HFFc6 (cell line): ENCODE measurements around the gene G6PC3. TPM values are rescaled to one million over a fixed set of nuclear protein-coding genes. Genes with fewer than 3 reads are reported as not detected.

Experiments used
- DNase-seq: peaks from one replicate; pipeline ENCODE4 v3.0.0-alpha.2; 2018
- H3K27ac Mint-ChIP-seq: 2 replicates; pipeline ENCODE4 v1.8.0; 2020; ENCODE audit warnings: mild to moderate bottlenecking, mixed read lengths
- H3K27me3 Mint-ChIP-seq: 2 replicates; pipeline ENCODE4 v1.8.0; 2021; ENCODE audit warnings: mild to moderate bottlenecking, moderate library complexity, mixed read lengths; ENCODE audit not compliant: insufficient read depth
- H3K36me3 Mint-ChIP-seq: 2 replicates; pipeline ENCODE4 v1.8.0; 2021; ENCODE audit warnings: low read depth, mixed read lengths
- H3K4me1 Mint-ChIP-seq: 2 replicates; pipeline ENCODE4 v1.8.0; 2020; ENCODE audit warnings: low read depth, mixed read lengths
- H3K4me3 Mint-ChIP-seq: 2 replicates; pipeline ENCODE4 v1.8.0; 2020; ENCODE audit warnings: mild to moderate bottlenecking, moderate library complexity, mixed read lengths
- H3K9me3 Mint-ChIP-seq: 2 replicates; pipeline ENCODE4 v1.8.0; 2020; ENCODE audit warnings: mild to moderate bottlenecking, mixed read lengths
- total RNA-seq, 6 experiments: library from RNA; stranded (reverse); fragmentation: NEBNext Ultra II Directional; extraction: Animal tissue kit (Norgen Biotek cat#: 25700); gene quantifications; 2 replicates in 1 of 6; 3 replicates in 5 of 6; pipeline ENCODE4 v1.2.3, GENCODE V29; 2021
- TF ChIP-seq, protein P1 (sequence below): fragments of 200-600 bp; sonication (generic); IDR thresholded peaks from 2 replicates; pipeline ENCODE4 v1.5.0; 2021; ENCODE audit warnings: antibody characterized with exemption, mild to moderate bottlenecking

Gene G6PC3
- total RNA-seq, 6 experiments from 2014 or later = 96.6 to 123 (median 113) TPM

DNA sequence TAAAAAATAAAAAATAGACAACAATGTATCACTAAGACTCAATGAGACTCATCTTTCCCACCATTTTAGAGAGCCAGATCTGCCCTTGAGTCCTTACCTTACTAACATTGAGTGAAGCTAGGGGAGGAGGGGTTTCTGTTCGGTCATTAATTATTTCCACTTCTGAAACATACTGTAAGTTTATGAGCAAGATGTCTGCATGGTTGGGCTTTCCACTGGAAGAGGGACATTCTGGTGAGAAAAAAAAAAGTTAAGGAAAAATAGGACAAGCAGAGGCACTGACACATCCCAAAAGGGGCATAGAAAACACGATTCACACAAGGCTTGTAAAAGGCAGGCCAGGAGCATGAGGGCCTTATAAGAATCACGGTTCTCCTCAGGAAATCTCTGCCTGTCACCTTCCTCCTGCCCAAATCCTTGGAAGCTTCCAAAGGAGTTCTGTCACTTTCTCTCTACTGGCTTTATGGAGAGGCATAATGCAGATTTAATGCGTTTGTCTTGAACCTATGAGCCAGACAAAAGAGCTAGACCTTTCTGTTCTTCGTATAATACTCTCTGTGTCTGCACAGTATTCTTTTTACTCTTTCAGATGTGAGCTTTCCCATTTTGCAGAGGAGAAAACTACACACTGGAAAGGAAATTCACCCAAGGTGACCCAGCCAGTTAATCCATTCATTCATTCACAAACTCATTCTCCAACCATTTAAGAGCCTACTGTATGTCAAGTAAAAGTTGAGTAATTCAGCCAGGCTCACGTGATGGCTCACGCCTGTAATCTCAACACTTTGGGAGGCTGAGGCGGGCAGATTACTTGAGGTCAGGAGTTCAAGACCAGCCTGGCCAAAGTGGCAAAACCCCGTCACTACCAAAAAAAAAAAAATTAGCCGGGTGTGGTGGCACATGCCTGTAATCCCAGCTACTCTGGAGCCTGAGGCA lies 6.6 kb upstream of the G6PC3 start:
- DNase-seq = no peak
- TF ChIP-seq, protein P1, sequence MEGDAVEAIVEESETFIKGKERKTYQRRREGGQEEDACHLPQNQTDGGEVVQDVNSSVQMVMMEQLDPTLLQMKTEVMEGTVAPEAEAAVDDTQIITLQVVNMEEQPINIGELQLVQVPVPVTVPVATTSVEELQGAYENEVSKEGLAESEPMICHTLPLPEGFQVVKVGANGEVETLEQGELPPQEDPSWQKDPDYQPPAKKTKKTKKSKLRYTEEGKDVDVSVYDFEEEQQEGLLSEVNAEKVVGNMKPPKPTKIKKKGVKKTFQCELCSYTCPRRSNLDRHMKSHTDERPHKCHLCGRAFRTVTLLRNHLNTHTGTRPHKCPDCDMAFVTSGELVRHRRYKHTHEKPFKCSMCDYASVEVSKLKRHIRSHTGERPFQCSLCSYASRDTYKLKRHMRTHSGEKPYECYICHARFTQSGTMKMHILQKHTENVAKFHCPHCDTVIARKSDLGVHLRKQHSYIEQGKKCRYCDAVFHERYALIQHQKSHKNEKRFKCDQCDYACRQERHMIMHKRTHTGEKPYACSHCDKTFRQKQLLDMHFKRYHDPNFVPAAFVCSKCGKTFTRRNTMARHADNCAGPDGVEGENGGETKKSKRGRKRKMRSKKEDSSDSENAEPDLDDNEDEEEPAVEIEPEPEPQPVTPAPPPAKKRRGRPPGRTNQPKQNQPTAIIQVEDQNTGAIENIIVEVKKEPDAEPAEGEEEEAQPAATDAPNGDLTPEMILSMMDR = no peak
- H3K27ac Mint-ChIP-seq = peak overlapping the region; percentile 59
- peaks cover 44% of the 10 kb centered on the region for H3K36me3 Mint-ChIP-seq
- H3K4me1 Mint-ChIP-seq = peaks cover 54% of the 10 kb centered on the region
- peak overlapping the region; percentile 50 for H3K4me3 Mint-ChIP-seq
- no peaks in the 10 kb centered on the region for H3K9me3 Mint-ChIP-seq
- no peaks in the 10 kb centered on the region; the same call in none of the 2 replicates for H3K27me3 Mint-ChIP-seq

DNA sequence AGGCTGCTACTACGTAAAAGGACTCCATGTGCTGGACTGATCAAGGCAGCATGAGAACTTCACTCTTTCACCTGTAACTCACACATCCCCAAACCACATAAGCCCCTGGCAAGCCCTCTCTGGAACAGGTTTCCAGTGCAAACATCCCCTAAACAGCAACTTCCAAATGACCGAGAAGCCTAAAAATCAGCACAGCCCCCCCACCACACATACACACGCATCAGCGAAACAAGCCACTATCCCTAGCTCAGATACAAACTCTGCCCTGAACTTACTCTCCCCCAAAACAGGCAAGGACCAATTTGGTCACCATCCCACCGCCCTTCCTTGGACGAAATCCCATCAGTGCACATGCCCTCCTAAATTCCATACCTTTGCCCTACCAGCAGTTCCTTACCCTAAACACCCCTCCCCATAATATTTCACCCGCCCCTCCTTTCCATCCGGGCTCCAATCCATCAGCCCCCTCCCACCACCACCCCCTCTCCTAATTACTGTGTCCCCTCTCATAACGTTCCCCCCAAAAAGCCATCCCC lies 4.8 kb upstream of the G6PC3 start:
- H3K36me3 Mint-ChIP-seq = peaks cover 37% of the 10 kb centered on the region

DNA sequence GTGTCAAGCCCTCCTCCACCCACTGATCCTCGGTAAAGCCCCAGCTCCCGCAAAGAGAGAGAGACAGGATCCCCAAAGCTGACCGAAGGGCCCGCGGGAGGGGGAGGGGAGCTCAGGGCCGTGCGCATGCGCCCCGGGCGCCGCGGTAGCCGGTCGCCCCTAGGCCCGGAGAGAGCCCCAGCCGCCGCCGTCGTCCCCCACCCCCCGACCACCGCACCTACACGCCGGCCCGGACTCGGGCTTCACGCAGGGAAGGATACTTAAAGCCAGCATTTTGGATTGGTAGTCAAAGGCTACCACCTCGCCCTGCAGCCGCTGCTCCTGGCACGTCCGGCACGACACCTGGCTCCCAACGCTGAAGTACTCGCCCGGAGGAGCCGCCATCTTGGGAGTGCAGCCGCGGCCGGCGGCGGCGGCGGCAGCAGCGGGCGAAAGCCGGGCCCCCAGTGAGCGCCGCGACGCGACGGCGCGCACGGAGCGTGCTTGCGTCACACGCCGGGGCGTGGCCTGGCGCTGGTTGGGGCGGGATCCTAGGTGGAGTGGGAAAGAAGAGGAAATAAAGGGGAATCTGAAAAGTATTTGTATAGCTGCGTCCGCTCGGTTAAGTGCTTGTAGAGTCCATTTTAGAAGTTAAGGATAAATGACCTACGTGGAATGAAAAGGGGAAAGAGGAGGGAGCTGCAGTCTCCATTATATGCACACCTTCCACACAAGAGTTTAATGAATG lies 4.2 kb upstream of the G6PC3 start, which contains the start of gene LSM12:
TSS of gene LSM12 (minus strand) at position 468 of the 727 bp plus-strand sequence. CDS start at position 384, 84 bp downstream.
- H3K4me1 Mint-ChIP-seq = peaks cover 49% of the 10 kb centered on the region
- TF ChIP-seq, protein P1 = no peak
- DNase-seq = peak; percentile 83
- H3K36me3 Mint-ChIP-seq = peaks cover 34% of the 10 kb centered on the region
- H3K27me3 Mint-ChIP-seq = no peaks in the 10 kb centered on the region; the same call in none of the 2 replicates
- H3K9me3 Mint-ChIP-seq = no peaks in the 10 kb centered on the region
- peak within 1 kb of the TSS; percentile 93 for H3K27ac Mint-ChIP-seq
- H3K4me3 Mint-ChIP-seq = peak within 1 kb of the TSS; percentile 97

More for the DNA sequence above, 4.8 kb upstream of the G6PC3 start:
- Mint-ChIP-seq H3K4me1 (peaks cover 55% of the 10 kb centered on the region), H3K4me3 (peak overlapping the region; percentile 97), H3K27me3 (no peaks in the 10 kb centered on the region; the same call in none of the 2 replicates), H3K9me3 (no peaks in the 10 kb centered on the region), H3K27ac (peak overlapping the region; percentile 93)
- DNase-seq = no peak
- TF ChIP-seq, protein P1 = no peak

DNA sequence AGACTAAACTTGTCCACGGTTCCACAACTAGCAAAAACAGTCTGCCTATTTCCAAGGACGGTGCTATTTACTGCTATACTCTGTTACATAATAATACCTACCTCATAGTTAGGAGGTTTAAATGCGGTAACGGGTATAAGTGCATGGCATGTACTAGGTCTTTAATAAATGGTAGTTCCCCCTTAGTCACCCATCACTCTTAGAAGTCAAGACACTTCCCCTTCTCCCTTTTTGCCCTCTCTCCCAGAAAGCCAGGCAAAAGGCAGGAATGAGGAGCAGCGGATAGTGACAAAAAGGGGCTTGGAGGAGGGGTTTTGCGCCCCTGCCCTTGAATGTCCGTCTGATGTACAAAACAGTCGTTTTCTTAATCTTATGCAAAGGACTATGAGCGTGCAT lies 3.0 kb upstream of the G6PC3 start:
- Mint-ChIP-seq H3K27me3 (no peaks in the 10 kb centered on the region; the same call in none of the 2 replicates), H3K4me3 (no peak overlapping the region), H3K36me3 (peaks cover 30% of the 10 kb centered on the region), H3K4me1 (peaks cover 46% of the 10 kb centered on the region), H3K27ac (peak overlapping the region; percentile 93), H3K9me3 (no peaks in the 10 kb centered on the region)
- TF ChIP-seq, protein P1 = no peak
- DNase-seq = no peak

DNA sequence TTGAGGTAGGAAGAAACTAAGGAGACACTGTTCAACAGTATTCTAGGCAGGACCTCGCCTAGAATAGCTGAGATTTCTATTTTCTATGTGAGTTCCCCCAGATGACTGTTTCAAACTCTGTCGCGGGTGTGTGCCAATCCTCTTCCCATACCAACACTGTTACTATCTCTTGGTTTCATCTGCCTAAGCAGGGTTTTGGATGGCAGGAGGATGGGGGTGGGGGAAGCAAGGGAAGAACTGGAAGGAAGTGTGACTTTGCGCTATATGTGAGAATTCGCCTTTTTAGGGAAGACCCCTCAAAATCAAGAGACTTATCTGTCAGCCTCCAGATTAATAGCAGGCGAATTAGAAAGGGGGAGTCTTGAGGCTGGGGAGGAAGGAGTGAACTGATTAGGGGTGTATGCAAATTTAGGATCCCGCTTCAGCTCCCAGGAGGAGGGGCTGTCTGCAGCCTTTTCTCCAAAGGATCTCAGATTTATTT lies 521 bp upstream of the G6PC3 start:
- peak; percentile 48 for DNase-seq

More for the DNA sequence above, 521 bp upstream of the G6PC3 start:
- Mint-ChIP-seq H3K4me1 (peaks cover 49% of the 10 kb centered on the region), H3K27me3 (no peaks in the 10 kb centered on the region; the same call in none of the 2 replicates), H3K4me3 (peak overlapping the region; percentile 92), H3K36me3 (peaks cover 13% of the 10 kb centered on the region), H3K9me3 (no peaks in the 10 kb centered on the region), H3K27ac (peak overlapping the region; percentile 94)
- TF ChIP-seq, protein P1 = no peak
